Retinal pigment epithelial cell (primary cell): ENCODE measurements around the gene GNAO1.

Experiments used
- DNase-seq: peaks from one replicate; pipeline ENCODE4 v3.0.0-alpha.2; 2010; ENCODE audit warnings: low read depth
- H3K4me3 ChIP-seq: 2 replicates; pipeline ENCODE4 v1.5.1; 2011; ENCODE audit warnings: mild to moderate bottlenecking, low read length, control low read depth, moderate library complexity
- CTCF ChIP-seq: conservative IDR thresholded peaks from 2 replicates; pipeline ENCODE4 v1.5.1; 2011; ENCODE audit warnings: low read depth, low read length, control low read depth, inconsistent platforms

GNAO1 gene

GRCh38 chr16:56343661-56344517 is 152.6 kb downstream of the GNAO1 start:
- no peak for DNase-seq
- TF ChIP-seq CTCF: no peak
- H3K4me3 ChIP-seq: no peak overlapping the region

- H3K4me3 ChIP-seq: no peak overlapping the region
- TF ChIP-seq CTCF: no peak
- DNase-seq: no peak
Measured at GRCh38 chr16:56344518-56345405, 153.5 kb downstream of the GNAO1 start.

GRCh38 chr16:56345406-56346050 is 154.2 kb downstream of the GNAO1 start:
- TF ChIP-seq CTCF: no peak
- DNase-seq: no peak
- H3K4me3 ChIP-seq: no peak overlapping the region

GRCh38 chr16:56346131-56346890 is 155.0 kb downstream of the GNAO1 start:
- DNase-seq: no peak
- H3K4me3 ChIP-seq: no peak overlapping the region
- no peak for TF ChIP-seq CTCF

GRCh38 chr16:56347166-56347565 is 155.9 kb downstream of the GNAO1 start:
- H3K4me3 ChIP-seq: no peak overlapping the region
- no peak for TF ChIP-seq CTCF
- no peak for DNase-seq

- no peak for TF ChIP-seq CTCF
- DNase-seq: no peak
- no peak overlapping the region for H3K4me3 ChIP-seq
Measured at GRCh38 chr16:56347670-56348069, 156.4 kb downstream of the GNAO1 start.
